IPS-18c (cell line): Measurements from ENCODE around the gene TRPM7.

ENCODE experiments used
- H3K4me3 ChIP-seq: 2 replicates; pipeline ENCODE4 v1.7.0; 2013; ENCODE audit warnings: low read depth, mild to moderate bottlenecking, low read length, moderate library complexity; ENCODE audit not compliant: insufficient read depth
- H3K9me3 ChIP-seq: one replicate; pipeline ENCODE4 v1.6.1; 2013; ENCODE audit warnings: mild to moderate bottlenecking, low read length, moderate library complexity; ENCODE audit not compliant: control insufficient read depth, insufficient read depth

TRPM7 gene

GRCh38 chr15:50544368-50544767 lies 142.2 kb downstream of the TRPM7 start:
- Histone ChIP-seq H3K9me3 (no peaks in the 10 kb centered on the region), H3K4me3 (no peak overlapping the region)

- H3K9me3 ChIP-seq: no peaks in the 10 kb centered on the region
- H3K4me3 ChIP-seq: no peak overlapping the region
Observed at GRCh38 chr15:50543556-50543955, 143.0 kb downstream of the TRPM7 start.

GRCh38 chr15:50542887-50543210 lies 143.7 kb downstream of the TRPM7 start:
- H3K9me3 ChIP-seq: no peaks in the 10 kb centered on the region
- no peak overlapping the region for H3K4me3 ChIP-seq

- H3K9me3 ChIP-seq: no peaks in the 10 kb centered on the region
Observed at GRCh38 chr15:50531766-50532165, 154.8 kb downstream of the TRPM7 start.

GRCh38 chr15:50531163-50531562 lies 155.4 kb downstream of the TRPM7 start:
- Histone ChIP-seq H3K4me3 (no peak overlapping the region), H3K9me3 (no peaks in the 10 kb centered on the region)

More at GRCh38 chr15:50531766-50532165, 154.8 kb downstream of the TRPM7 start:
- H3K4me3 ChIP-seq: no peak overlapping the region

GRCh38 chr15:50523851-50524251 lies 162.7 kb downstream of the TRPM7 start:
- Histone ChIP-seq H3K9me3 (no peaks in the 10 kb centered on the region), H3K4me3 (no peak overlapping the region)

- no peak overlapping the region for H3K4me3 ChIP-seq
- no peaks in the 10 kb centered on the region for H3K9me3 ChIP-seq
Observed at GRCh38 chr15:50519740-50520425, 166.7 kb downstream of the TRPM7 start.

- Histone ChIP-seq H3K4me3 (no peak overlapping the region), H3K9me3 (no peaks in the 10 kb centered on the region)
Observed at GRCh38 chr15:50513001-50513400, 173.6 kb downstream of the TRPM7 start.
